ENCODE measurements around the gene MXD4.

Gene MXD4

GRCh38 chr4:2269206-2269531 lies 7.3 kb upstream of the MXD4 start:
- no peaks in the 10 kb centered on the region for H3K36me3 ChIP-seq (ENCODE audit: insufficient read depth, low read length)
- H3K4me1 ChIP-seq (ENCODE audit: insufficient read depth, low read length) = peaks cover 4% of the 10 kb centered on the region
- H3K9me3 ChIP-seq (ENCODE audit: low read length) = no peaks in the 10 kb centered on the region
- peaks cover 22% of the 10 kb centered on the region for H3K27me3 ChIP-seq (ENCODE audit: insufficient read depth, low read length)
- no peak overlapping the region for H3K4me3 ChIP-seq (ENCODE audit: low read length)
- no peak overlapping the region for H2AFZ ChIP-seq (ENCODE audit: low read depth, low read length)

GRCh38 chr4:2268357-2269205 lies 6.7 kb upstream of the MXD4 start:
- H3K36me3 ChIP-seq (ENCODE audit: insufficient read depth, low read length) = no peaks in the 10 kb centered on the region
- H3K27me3 ChIP-seq (ENCODE audit: insufficient read depth, low read length) = peaks cover 19% of the 10 kb centered on the region
- H3K4me1 ChIP-seq (ENCODE audit: insufficient read depth, low read length) = peaks cover 9% of the 10 kb centered on the region
- H2AFZ ChIP-seq (ENCODE audit: low read depth, low read length) = no peak overlapping the region
- no peak overlapping the region for H3K4me3 ChIP-seq (ENCODE audit: low read length)
- H3K9me3 ChIP-seq (ENCODE audit: low read length) = no peaks in the 10 kb centered on the region

- H2AFZ ChIP-seq (ENCODE audit: low read depth, low read length) = no peak overlapping the region
- no peak overlapping the region for H3K4me3 ChIP-seq (ENCODE audit: low read length)
- H3K4me1 ChIP-seq (ENCODE audit: insufficient read depth, low read length) = peaks cover 13% of the 10 kb centered on the region
- H3K27me3 ChIP-seq (ENCODE audit: insufficient read depth, low read length) = peaks cover 14% of the 10 kb centered on the region
- no peaks in the 10 kb centered on the region for H3K9me3 ChIP-seq (ENCODE audit: low read length)
- H3K36me3 ChIP-seq (ENCODE audit: insufficient read depth, low read length) = no peaks in the 10 kb centered on the region
Measured at GRCh38 chr4:2267841-2268240, 5.9 kb upstream of the MXD4 start.

- Histone ChIP-seq H3K36me3 (ENCODE audit: insufficient read depth, low read length) (no peaks in the 10 kb centered on the region), H3K4me3 (ENCODE audit: low read length) (no peak overlapping the region), H3K27me3 (ENCODE audit: insufficient read depth, low read length) (peaks cover 11% of the 10 kb centered on the region), H2AFZ (ENCODE audit: low read depth, low read length) (no peak overlapping the region), H3K4me1 (ENCODE audit: insufficient read depth, low read length) (peaks cover 13% of the 10 kb centered on the region), H3K9me3 (ENCODE audit: low read length) (no peaks in the 10 kb centered on the region)
Measured at GRCh38 chr4:2267320-2267811, 5.5 kb upstream of the MXD4 start.

GRCh38 chr4:2266821-2267220 lies 4.9 kb upstream of the MXD4 start:
- Histone ChIP-seq H3K4me3 (ENCODE audit: low read length) (no peak overlapping the region), H3K9me3 (ENCODE audit: low read length) (no peaks in the 10 kb centered on the region), H3K36me3 (ENCODE audit: insufficient read depth, low read length) (no peaks in the 10 kb centered on the region), H2AFZ (ENCODE audit: low read depth, low read length) (no peak overlapping the region), H3K4me1 (ENCODE audit: insufficient read depth, low read length) (peaks cover 13% of the 10 kb centered on the region), H3K27me3 (ENCODE audit: insufficient read depth, low read length) (peaks cover 6% of the 10 kb centered on the region)

GRCh38 chr4:2266181-2266580 lies 4.3 kb upstream of the MXD4 start:
- peaks cover 13% of the 10 kb centered on the region for H3K4me1 ChIP-seq (ENCODE audit: insufficient read depth, low read length)
- H3K9me3 ChIP-seq (ENCODE audit: low read length) = no peaks in the 10 kb centered on the region
- no peak overlapping the region for H3K4me3 ChIP-seq (ENCODE audit: low read length)
- no peak overlapping the region for H2AFZ ChIP-seq (ENCODE audit: low read depth, low read length)
- peaks cover 3% of the 10 kb centered on the region for H3K27me3 ChIP-seq (ENCODE audit: insufficient read depth, low read length)
- H3K36me3 ChIP-seq (ENCODE audit: insufficient read depth, low read length) = no peaks in the 10 kb centered on the region

GRCh38 chr4:2265113-2266110 lies 3.5 kb upstream of the MXD4 start:
- H3K36me3 ChIP-seq (ENCODE audit: insufficient read depth, low read length) = peaks cover under 1% of the 10 kb centered on the region
- no peak overlapping the region for H2AFZ ChIP-seq (ENCODE audit: low read depth, low read length)
- peaks cover 17% of the 10 kb centered on the region for H3K4me1 ChIP-seq (ENCODE audit: insufficient read depth, low read length)
- no peaks in the 10 kb centered on the region for H3K9me3 ChIP-seq (ENCODE audit: low read length)
- peaks cover 3% of the 10 kb centered on the region for H3K27me3 ChIP-seq (ENCODE audit: insufficient read depth, low read length)
- H3K4me3 ChIP-seq (ENCODE audit: low read length) = no peak overlapping the region

- Histone ChIP-seq H3K4me3 (ENCODE audit: low read length) (no peak overlapping the region), H3K36me3 (ENCODE audit: insufficient read depth, low read length) (peaks cover 9% of the 10 kb centered on the region), H3K4me1 (ENCODE audit: insufficient read depth, low read length) (peaks cover 26% of the 10 kb centered on the region), H2AFZ (ENCODE audit: low read depth, low read length) (no peak overlapping the region), H3K27me3 (ENCODE audit: insufficient read depth, low read length) (no peaks in the 10 kb centered on the region), H3K9me3 (ENCODE audit: low read length) (no peaks in the 10 kb centered on the region)
Measured at GRCh38 chr4:2264481-2265041, 2.7 kb upstream of the MXD4 start.

- no peak overlapping the region for H2AFZ ChIP-seq (ENCODE audit: low read depth, low read length)
- peaks cover 28% of the 10 kb centered on the region for H3K4me1 ChIP-seq (ENCODE audit: insufficient read depth, low read length)
- peaks cover 11% of the 10 kb centered on the region for H3K36me3 ChIP-seq (ENCODE audit: insufficient read depth, low read length)
- H3K4me3 ChIP-seq (ENCODE audit: low read length) = peak overlapping the region; percentile 2
- no peaks in the 10 kb centered on the region for H3K27me3 ChIP-seq (ENCODE audit: insufficient read depth, low read length)
- no peaks in the 10 kb centered on the region for H3K9me3 ChIP-seq (ENCODE audit: low read length)
Measured at GRCh38 chr4:2263926-2264321, 2.0 kb upstream of the MXD4 start.

GRCh38 chr4:2262944-2263250 lies 988 bp upstream of the MXD4 start:
- Histone ChIP-seq H3K9me3 (ENCODE audit: low read length) (no peaks in the 10 kb centered on the region), H3K27me3 (ENCODE audit: insufficient read depth, low read length) (no peaks in the 10 kb centered on the region), H2AFZ (ENCODE audit: low read depth, low read length) (peak overlapping the region; percentile 58), H3K36me3 (ENCODE audit: insufficient read depth, low read length) (peaks cover 22% of the 10 kb centered on the region), H3K4me1 (ENCODE audit: insufficient read depth, low read length) (peaks cover 28% of the 10 kb centered on the region), H3K4me3 (ENCODE audit: low read length) (peak overlapping the region; percentile 66)

- peaks cover 28% of the 10 kb centered on the region for H3K4me1 ChIP-seq (ENCODE audit: insufficient read depth, low read length)
- H2AFZ ChIP-seq (ENCODE audit: low read depth, low read length) = peak overlapping the region; percentile 58
- peaks cover 26% of the 10 kb centered on the region for H3K36me3 ChIP-seq (ENCODE audit: insufficient read depth, low read length)
- no peaks in the 10 kb centered on the region for H3K9me3 ChIP-seq (ENCODE audit: low read length)
- peak overlapping the region; percentile 71 for H3K4me3 ChIP-seq (ENCODE audit: low read length)
- no peaks in the 10 kb centered on the region for H3K27me3 ChIP-seq (ENCODE audit: insufficient read depth, low read length)
Measured at GRCh38 chr4:2262145-2262943, 435 bp upstream of the MXD4 start.

- H3K27me3 ChIP-seq (ENCODE audit: insufficient read depth, low read length) = no peaks in the 10 kb centered on the region
- H3K36me3 ChIP-seq (ENCODE audit: insufficient read depth, low read length) = peaks cover 31% of the 10 kb centered on the region
- H3K9me3 ChIP-seq (ENCODE audit: low read length) = no peaks in the 10 kb centered on the region
- no peak overlapping the region for H2AFZ ChIP-seq (ENCODE audit: low read depth, low read length)
- peak overlapping the region; percentile 71 for H3K4me3 ChIP-seq (ENCODE audit: low read length)
- peaks cover 28% of the 10 kb centered on the region for H3K4me1 ChIP-seq (ENCODE audit: insufficient read depth, low read length)
Measured at GRCh38 chr4:2261110-2261852, 628 bp downstream of the MXD4 start.
